CD4-positive, alpha-beta T cell treated with Interleukin-2 at 100 ng/mL for 4 hours (primary cell): ENCODE results near the gene KCNH4.
"Not testable (repeated sequence)": the region's sequence is repeated elsewhere in the genome, so short reads cannot be mapped to it uniquely, and the experiment has no call there.

ENCODE experiments used
- DNase-seq: peaks from one replicate; pipeline ENCODE4 v3.0.0-alpha.2; 2020; ENCODE audit warnings: low spot score

Gene KCNH4

GRCh38 chr17:42178817-42179216 is 2.1 kb downstream of the KCNH4 start:
- no peak for DNase-seq

GRCh38 chr17:42177684-42178083 is 3.3 kb downstream of the KCNH4 start:
- DNase-seq = no peak

- DNase-seq = no peak
Measured at GRCh38 chr17:42174126-42174783, 6.7 kb downstream of the KCNH4 start.

- DNase-seq = no peak
Measured at GRCh38 chr17:42171831-42172230, 9.1 kb downstream of the KCNH4 start.

- DNase-seq = no peak
Measured at GRCh38 chr17:42169351-42169750, 11.6 kb downstream of the KCNH4 start.

GRCh38 chr17:42167807-42168206 is 13.1 kb downstream of the KCNH4 start:
- no peak for DNase-seq

DNA sequence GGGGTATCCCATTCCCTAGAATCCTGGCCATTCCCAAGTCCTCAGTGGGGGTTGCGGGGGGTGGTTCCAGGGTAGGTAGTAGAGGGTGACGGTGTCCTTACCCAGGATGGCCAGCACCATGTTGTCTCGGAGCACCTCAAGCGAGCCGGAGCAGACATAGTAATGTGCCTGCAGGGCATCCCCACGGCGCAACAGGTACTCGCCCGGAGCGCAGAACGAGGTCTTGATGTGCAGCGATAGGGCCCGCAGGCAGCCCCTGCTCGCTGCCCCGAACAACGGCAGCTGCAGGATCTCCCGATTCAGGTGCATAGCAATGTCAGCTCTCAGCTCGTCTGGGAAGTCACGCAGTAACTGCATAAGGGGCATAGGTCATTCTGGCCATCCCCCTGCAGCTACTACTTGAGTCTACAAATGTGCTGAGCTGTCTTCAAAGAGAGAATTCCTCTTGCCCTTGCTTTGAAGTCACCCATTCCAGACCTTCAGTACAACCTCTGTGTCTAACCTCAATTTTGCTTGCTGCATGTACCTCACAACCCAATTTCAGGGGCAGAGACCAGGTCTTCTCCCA is 14.7 kb downstream of the KCNH4 start:
- DNase-seq = no peak

DNA sequence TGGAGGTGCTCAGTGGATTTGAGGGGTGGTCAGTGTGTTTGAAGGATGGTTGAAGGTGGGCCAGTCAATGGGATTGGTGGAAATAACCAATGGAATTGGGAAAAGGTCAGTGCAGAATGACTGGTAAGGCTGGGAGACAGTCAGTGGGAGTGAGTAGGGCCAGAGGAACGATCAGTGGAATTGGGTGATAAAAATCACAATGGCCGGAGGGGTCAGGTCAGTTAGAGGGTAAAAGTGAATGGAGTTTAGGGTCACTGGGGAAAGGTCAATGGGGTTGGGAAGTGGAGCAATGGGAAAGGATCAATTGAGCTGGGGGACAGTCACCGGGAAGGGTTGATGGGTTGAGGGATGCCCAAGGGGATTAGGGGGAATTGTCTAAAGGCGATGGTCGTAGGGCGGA is 15.2 kb downstream of the KCNH4 start:
- DNase-seq = no peak

DNA sequence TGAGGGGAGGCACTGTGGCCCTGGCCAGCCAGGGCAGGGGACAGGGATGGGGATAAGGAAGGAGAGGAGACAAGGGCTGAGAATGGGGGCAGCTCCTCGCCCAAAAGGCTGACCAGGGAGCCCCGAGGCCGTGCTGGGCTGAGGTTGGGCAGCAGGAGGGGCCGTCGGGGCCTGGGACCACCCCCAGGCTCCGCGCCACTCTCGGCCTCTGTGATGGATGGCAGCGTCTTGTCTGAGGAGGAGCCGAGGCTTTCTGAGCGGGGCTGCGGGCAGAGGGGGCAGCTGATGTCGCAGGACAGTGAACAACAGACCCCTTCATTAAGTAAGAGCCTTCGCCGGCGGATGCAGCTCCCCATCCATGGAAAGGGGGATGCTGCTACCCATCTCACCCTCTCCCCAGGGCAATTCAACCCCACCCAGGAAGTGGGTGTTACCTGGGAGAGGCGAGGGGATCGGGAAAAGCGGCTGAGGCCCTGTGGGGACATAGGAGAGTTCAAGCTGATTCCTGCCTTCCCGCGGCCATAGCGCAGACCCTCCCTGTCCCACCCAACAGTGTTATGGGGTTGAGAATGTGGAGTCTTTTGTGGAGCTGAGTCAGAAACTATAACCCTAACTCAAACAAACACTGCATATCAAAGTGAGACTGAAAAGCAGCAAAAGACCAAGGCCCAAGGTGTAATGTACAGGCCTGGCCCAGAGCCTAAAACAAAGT is 17.1 kb downstream of the KCNH4 start:
- no peak for DNase-seq

- no peak for DNase-seq
Measured at GRCh38 chr17:42163113-42163512, 17.8 kb downstream of the KCNH4 start.

GRCh38 chr17:42160531-42160910 is 20.4 kb downstream of the KCNH4 start:
- DNase-seq = no peak

- no peak for DNase-seq
Measured at GRCh38 chr17:42159796-42160530, 21.0 kb downstream of the KCNH4 start.

DNA sequence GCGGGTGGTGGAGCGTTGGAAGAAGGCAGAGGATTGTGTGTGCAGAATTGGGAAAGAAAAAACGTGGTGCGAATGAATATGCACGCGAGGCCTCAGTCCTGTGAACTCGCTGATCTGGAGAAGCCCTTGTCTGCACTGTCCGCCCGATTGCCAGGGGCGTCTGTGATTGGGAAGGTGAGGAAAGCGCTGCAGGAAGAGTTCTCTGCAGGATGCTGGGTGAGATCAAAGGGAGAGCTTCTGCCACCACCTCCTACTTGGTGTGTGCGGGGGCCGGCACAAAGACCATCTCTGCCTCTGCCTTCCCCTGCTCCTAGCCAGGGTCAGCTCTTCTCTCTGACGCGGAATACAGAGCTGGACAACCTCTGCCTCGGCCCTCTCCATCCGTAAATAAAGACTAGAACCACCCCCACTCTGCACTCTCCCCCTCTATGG is 25.3 kb downstream of the KCNH4 start:
- DNase-seq = no peak

DNA sequence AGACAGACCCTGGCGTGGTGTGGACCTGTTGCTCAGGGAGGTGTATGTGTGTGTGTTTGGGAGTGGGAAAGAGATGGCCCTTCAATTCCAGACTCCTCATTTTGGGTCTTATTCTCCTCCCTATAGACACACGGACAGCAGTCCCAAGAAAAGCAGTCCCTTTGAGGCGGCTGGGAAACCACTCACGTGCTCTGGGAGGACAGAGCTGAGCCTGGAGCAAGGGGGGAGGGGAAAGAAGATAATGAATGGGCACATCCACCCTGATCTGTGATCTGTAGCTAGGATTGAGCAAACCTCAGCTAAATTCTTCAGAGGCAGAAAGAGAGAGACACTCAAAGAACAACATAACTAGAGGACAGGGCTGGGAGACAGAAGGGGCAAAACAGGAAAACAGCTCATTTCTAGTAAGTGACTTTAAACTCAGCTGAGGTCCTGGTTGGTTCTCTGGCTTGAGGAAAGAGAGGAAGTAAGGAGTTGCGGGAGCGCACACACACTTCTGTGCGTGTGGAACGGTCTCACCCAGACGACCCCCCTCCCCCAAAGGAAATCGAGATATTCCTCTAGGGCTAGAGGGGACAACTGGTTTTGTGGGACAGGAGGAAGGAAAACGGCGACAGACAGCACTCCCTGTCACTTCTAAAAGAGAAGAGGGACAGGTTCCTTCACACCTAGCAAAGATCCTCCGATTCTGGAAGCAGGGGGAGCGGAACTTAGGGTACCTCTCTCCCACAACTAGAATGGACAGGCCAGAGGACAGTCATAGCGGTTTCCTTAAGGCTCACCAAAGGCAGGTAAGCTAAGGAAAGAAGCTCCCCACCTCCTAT is 26.8 kb downstream of the KCNH4 start:
- DNase-seq = no peak

DNA sequence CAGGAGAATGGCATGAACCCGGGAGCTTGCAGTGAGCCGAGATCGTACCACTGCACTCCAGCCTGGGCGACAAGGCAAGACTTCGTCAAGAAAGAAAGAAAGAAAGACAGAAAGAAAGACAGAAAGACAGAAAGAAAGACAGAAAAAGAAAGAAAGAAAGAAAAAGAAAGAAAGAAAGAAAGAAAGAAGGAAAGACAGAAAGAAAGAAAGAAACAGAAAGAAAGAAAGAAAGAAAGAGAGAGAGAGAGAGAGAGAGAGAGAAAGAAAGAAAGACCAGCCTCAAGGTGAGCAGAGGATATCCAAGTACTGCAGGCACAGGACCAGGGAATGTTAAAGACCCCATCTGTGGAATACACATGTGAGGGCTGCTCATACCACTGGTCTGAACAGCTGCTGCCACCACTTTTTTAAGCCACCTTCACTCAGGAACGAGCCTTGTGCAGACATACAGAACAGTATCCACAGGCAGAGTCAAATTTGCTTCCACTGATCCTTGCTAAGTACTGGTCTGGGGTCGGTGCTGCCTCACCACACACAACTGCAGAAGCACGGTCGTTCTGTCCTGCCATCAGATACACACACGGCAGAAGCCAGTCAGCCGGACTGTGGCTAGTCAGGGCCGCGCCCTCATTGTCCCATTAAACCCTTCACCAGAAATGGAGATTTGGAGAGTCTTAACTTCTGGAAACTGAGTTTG is 33.9 kb downstream of the KCNH4 start:
- no peak for DNase-seq

GRCh38 chr17:42143138-42143537 is 37.8 kb downstream of the KCNH4 start:
- not testable (repeated sequence) for DNase-seq

DNA sequence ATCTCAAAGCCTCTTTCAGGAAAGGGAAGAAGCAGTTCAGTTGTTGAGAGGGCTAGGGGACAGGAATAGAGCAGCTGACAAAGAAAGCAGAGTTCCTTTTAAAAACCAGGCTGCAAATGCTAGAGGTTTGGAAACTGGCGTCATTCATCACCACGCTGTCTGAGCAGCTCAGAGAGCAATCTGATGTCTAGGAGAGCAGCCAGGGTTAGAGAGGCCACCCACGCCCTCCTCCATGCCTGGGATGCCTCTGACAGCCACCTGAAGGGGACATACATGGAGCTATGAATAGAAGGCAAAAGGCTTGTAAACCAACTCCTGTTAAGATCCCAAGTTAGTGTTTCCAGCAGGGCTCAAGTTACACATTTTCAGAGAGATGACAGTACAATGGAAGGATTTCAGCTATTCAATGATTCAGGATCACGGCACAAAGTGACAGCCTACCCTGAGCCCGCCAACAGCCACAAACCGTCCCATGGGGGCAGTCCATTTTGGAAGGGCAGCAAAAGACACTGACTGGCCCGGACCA is 38.5 kb downstream of the KCNH4 start:
- DNase-seq = no peak

- DNase-seq = no peak
Measured at GRCh38 chr17:42141382-42141781, 39.6 kb downstream of the KCNH4 start.

DNA sequence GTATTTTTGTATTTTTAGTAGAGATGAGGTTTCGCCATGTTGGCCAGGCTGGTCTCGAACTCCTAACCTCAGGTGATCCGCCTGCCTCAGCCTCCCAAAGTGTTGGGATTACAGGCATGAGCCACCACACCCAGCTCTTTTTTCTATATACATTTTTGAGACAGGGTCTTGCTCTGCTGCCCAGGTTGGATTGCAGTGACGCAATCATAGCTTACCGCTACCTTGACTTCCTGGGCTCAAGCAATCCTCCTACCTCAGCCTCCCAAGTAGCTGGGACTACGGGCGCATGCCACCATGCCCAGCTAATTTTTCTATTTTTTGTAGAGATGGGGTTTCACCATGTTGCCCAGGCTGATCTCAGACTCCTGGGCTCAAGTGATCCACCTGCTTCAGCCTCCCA is 40.3 kb downstream of the KCNH4 start:
- DNase-seq = not testable (repeated sequence)

DNA sequence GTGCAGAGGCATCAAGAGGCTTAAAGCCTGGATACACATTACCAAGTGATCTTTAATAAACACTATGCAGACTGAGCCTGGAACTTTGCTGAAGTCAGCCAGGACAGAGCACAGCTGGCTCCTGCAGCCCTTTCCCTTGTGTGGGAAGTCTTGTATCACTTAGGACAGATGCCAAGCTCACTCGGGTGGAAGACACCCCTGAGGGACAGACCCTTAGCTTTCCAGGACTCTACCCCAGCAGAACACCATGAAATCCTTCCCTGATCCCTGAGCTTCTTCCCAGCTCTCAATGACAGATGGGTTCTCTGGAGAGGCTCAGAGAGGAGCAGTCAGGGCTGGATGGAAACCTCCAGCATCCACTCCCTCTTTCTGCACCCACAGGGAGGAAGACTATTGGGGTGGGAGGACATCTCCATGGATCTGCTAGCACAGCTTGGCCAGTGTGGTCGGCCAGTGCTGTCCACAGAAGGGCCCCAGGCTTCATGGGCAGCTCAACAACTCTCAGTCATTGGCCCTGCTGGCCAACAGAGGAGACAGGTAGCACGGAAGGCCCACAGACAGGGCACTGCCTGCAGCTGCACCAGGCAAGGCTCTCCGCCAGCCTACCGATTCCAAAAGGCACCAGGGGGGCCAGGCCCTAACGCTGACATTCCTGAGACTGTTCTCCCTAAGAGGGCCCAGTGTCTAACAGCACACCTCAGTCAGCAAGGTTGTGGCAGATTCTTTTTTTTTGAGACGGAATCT is 42.0 kb downstream of the KCNH4 start:
- DNase-seq = no peak
